ENCODE measurements around the gene NCAM2. TPM values are rescaled to one million over a fixed set of nuclear protein-coding genes. Genes with fewer than 3 reads are reported as not detected.

The NCAM2 gene
- total and polyA plus RNA-seq, 2 of the 4 experiments (the other 2 are of a cell fraction) = 2.7 to 5.0 TPM

DNA sequence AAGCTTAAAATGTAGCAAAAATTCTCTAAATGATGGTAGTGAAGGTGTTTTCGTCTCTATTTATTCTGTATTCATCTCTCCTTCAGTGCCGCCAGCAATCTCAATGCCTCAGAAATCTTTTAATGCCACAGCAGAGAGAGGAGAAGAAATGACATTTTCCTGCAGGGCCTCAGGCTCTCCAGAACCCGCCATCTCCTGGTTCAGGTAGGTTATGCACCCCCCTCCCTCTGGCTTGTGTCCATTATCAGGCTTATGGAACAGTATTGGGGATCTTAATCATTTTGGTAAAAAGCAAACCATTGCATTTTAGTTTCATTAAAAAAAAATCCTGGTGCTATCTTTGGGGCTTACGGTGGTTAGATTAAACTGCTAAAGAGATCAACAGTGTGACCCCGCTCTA, 326.1 kb downstream of the NCAM2 start:
- Histone ChIP-seq H3K79me1 (ENCODE audit: low read depth in 1 of 2, low read length in 2 of 2) (no peaks in the 10 kb centered on the region), H3K56ac (ENCODE audit: extremely low read depth, insufficient read depth, low read length) (no peak overlapping the region), H3K18ac (ENCODE audit: low read depth, low read length) (no peak overlapping the region), H2BK5ac (ENCODE audit: low read depth, low read length, poor library complexity, severe bottlenecking) (no peak overlapping the region), H2BK120ac (ENCODE audit: low read depth, low read length) (no peak overlapping the region), H4K8ac (ENCODE audit: low read depth in 2 of 2, low read length in 2 of 2) (no peak overlapping the region), H3K27ac (ENCODE audit: insufficient read depth, low read length) (no peak overlapping the region), H4K91ac (ENCODE audit: insufficient read depth, low read depth, low read length) (no peak overlapping the region), H3K4me1 (ENCODE audit: control insufficient read depth, insufficient read depth, low read length) (no peaks in the 10 kb centered on the region), H3K36me3 (ENCODE audit: control insufficient read depth, insufficient read depth, low read length) (no peaks in the 10 kb centered on the region), H3K27me3 (ENCODE audit: control insufficient read depth, insufficient read depth, low read length) (no peaks in the 10 kb centered on the region), H2BK20ac (ENCODE audit: low read depth, low read length) (no peak overlapping the region), H3K23ac (ENCODE audit: low read depth, low read length) (no peak overlapping the region), H4K5ac (ENCODE audit: low read depth, low read length) (no peak overlapping the region), H2AK5ac (ENCODE audit: low read depth, low read length) (no peak overlapping the region), H3K9ac (ENCODE audit: low read depth, low read length) (no peak overlapping the region), H2AK9ac (replicated peaks; ENCODE audit: low read depth, low read length, poor library complexity) (no peak overlapping the region), H2AFZ (replicated peaks; ENCODE audit: low read length, poor library complexity) (no peak overlapping the region), H3K9me3 (ENCODE audit: control insufficient read depth, insufficient read depth, low read length) (no peaks in the 10 kb centered on the region), H3K4me3 (ENCODE audit: insufficient read depth, low read depth, low read length) (no peak overlapping the region), H3K4ac (ENCODE audit: low read depth, low read length) (no peak overlapping the region), H4K20me1 (ENCODE audit: insufficient read depth, low read length) (no peaks in the 10 kb centered on the region), H3K14ac (replicated peaks; ENCODE audit: low read depth, low read length) (no peak overlapping the region), H3K4me2 (ENCODE audit: low read depth, low read length) (no peak overlapping the region), H2BK15ac (ENCODE audit: low read depth, low read length) (no peak overlapping the region), H3K9me1 (ENCODE audit: insufficient read depth, low read length) (no peaks in the 10 kb centered on the region)
- dilution Hi-C loops (cut with HindIII; ENCODE audit: low sequenced_read_pairs, unreplicated experiment) = no loop called here
- ChIA-PET POLR2A (ENCODE audit: unreplicated experiment) (no interaction called here), CTCF (no interaction called here)
- in situ Hi-C loops (cut with MboI; ENCODE audit: low sequenced_read_pairs) = no loop called here
- TF ChIP-seq NFE2L2 (IDR thresholded peaks at IDR 0.05; ENCODE audit: low read depth, low read length) (no peak), CEBPB (IDR thresholded peaks at IDR 0.05; ENCODE audit: low read depth, low read length) (no peak), RCOR1 (IDR thresholded peaks at IDR 0.05; ENCODE audit: insufficient replicate concordance, low read length) (no peak), MAFK (IDR thresholded peaks at IDR 0.05; ENCODE audit: low read depth, low read length) (no peak), CHD1 (IDR thresholded peaks at IDR 0.05; ENCODE audit: low read depth, low read length) (no peak), POLR2A (IDR thresholded peaks at IDR 0.05; ENCODE audit: low read depth, low read length) (no peak), MXI1 (IDR thresholded peaks at IDR 0.05; ENCODE audit: borderline replicate concordance, low read depth, low read length) (no peak), MAZ (IDR thresholded peaks at IDR 0.05; ENCODE audit: borderline replicate concordance, low read depth, low read length) (no peak), SMC3 (IDR thresholded peaks at IDR 0.05; ENCODE audit: low read depth, low read length) (no peak), RAD21 (IDR thresholded peaks at IDR 0.05; ENCODE audit: low read length) (no peak), BHLHE40 (IDR thresholded peaks at IDR 0.05; ENCODE audit: low read depth, low read length) (no peak), FOS (IDR thresholded peaks at IDR 0.05; ENCODE audit: low read depth, low read length) (no peak), RFX5 (IDR thresholded peaks at IDR 0.05; ENCODE audit: low read depth, low read length) (no peak)
- TF ChIP-seq, protein P1, sequence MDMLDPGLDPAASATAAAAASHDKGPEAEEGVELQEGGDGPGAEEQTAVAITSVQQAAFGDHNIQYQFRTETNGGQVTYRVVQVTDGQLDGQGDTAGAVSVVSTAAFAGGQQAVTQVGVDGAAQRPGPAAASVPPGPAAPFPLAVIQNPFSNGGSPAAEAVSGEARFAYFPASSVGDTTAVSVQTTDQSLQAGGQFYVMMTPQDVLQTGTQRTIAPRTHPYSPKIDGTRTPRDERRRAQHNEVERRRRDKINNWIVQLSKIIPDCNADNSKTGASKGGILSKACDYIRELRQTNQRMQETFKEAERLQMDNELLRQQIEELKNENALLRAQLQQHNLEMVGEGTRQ (IDR thresholded peaks at IDR 0.05; ENCODE audit: low read depth, low read length) = no peak
- TF ChIP-seq, protein P2, sequence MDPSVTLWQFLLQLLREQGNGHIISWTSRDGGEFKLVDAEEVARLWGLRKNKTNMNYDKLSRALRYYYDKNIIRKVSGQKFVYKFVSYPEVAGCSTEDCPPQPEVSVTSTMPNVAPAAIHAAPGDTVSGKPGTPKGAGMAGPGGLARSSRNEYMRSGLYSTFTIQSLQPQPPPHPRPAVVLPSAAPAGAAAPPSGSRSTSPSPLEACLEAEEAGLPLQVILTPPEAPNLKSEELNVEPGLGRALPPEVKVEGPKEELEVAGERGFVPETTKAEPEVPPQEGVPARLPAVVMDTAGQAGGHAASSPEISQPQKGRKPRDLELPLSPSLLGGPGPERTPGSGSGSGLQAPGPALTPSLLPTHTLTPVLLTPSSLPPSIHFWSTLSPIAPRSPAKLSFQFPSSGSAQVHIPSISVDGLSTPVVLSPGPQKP (IDR thresholded peaks at IDR 0.05; ENCODE audit: borderline replicate concordance, low read depth, low read length) = no peak
- TF ChIP-seq, protein P3, sequence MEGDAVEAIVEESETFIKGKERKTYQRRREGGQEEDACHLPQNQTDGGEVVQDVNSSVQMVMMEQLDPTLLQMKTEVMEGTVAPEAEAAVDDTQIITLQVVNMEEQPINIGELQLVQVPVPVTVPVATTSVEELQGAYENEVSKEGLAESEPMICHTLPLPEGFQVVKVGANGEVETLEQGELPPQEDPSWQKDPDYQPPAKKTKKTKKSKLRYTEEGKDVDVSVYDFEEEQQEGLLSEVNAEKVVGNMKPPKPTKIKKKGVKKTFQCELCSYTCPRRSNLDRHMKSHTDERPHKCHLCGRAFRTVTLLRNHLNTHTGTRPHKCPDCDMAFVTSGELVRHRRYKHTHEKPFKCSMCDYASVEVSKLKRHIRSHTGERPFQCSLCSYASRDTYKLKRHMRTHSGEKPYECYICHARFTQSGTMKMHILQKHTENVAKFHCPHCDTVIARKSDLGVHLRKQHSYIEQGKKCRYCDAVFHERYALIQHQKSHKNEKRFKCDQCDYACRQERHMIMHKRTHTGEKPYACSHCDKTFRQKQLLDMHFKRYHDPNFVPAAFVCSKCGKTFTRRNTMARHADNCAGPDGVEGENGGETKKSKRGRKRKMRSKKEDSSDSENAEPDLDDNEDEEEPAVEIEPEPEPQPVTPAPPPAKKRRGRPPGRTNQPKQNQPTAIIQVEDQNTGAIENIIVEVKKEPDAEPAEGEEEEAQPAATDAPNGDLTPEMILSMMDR (conservative IDR thresholded peaks at IDR 0.05; ENCODE audit: low read depth, low read length) = no peak
- no CpG with 5 or more reads among the region's 5 CpGs for WGBS, 2 experiments (ENCODE audit: extremely low coverage in 2 of 2, insufficient read length in 1 of 2)
- intact Hi-C loops (cut with micrococcal nuclease) = no loop called here
- DNase-seq = no peak
- BruUV-seq (replicated peaks) = no TSS peak
- ATAC-seq (ENCODE audit: low read depth) = no peak
